ENCODE data around the gene LEAP2. TPM values are rescaled to one million over a fixed set of nuclear protein-coding genes. Genes with fewer than 3 reads are reported as not detected.

LEAP2 gene
- total RNA-seq, 1 donor from 2014 or later = 4.2 TPM

GRCh38 chr5:132838516-132839282, 34.8 kb upstream of the LEAP2 start:
- DNase-seq (ENCODE audit: extremely low spot score in 2 of 2) = no peak
- Histone ChIP-seq H3K27me3 (no peaks in the 10 kb centered on the region), H3K4me1 (peaks cover 27% of the 10 kb centered on the region), H3K36me3 (no peaks in the 10 kb centered on the region), H3K4me3 (no peak overlapping the region), H3K27ac (peak overlapping the region; percentile 88), H3K9me3 (no peaks in the 10 kb centered on the region)
- intact Hi-C loops (cut with DNase I) = no loop called here
- TF ChIP-seq POLR2AphosphoS5 (IDR thresholded peaks at IDR 0.05; ENCODE audit: insufficient read depth in 1 of 2, low read depth in 1 of 2) (no peak), CTCF (IDR thresholded peaks at IDR 0.05) (no peak), POLR2A (IDR thresholded peaks at IDR 0.05) (no peak)

- no peaks in the 10 kb centered on the region for H3K27me3 ChIP-seq
- H3K4me1 ChIP-seq = peaks cover 27% of the 10 kb centered on the region
- no peak for DNase-seq (ENCODE audit: extremely low spot score in 2 of 2)
- peak overlapping the region; percentile 88 for H3K27ac ChIP-seq
- intact Hi-C loops (cut with DNase I) = no loop called here
- TF ChIP-seq POLR2A (IDR thresholded peaks at IDR 0.05) = no peak
- TF ChIP-seq POLR2AphosphoS5 (IDR thresholded peaks at IDR 0.05; ENCODE audit: insufficient read depth in 1 of 2, low read depth in 1 of 2) = peak in 1 of 2 donors; percentile 86
- no peaks in the 10 kb centered on the region for H3K9me3 ChIP-seq
- no peak overlapping the region for H3K4me3 ChIP-seq
- H3K36me3 ChIP-seq = no peaks in the 10 kb centered on the region
Measured at GRCh38 chr5:132839426-132840301, 33.8 kb upstream of the LEAP2 start.

- intact Hi-C loops (cut with DNase I) = no loop called here
Measured at GRCh38 chr5:132840313-132840712, 33.2 kb upstream of the LEAP2 start.

GRCh38 chr5:132840896-132841295, 32.6 kb upstream of the LEAP2 start:
- TF ChIP-seq POLR2A (IDR thresholded peaks at IDR 0.05) = no peak
- no peak for TF ChIP-seq POLR2AphosphoS5 (IDR thresholded peaks at IDR 0.05; ENCODE audit: insufficient read depth in 1 of 2, low read depth in 1 of 2)
- no peak for TF ChIP-seq CTCF (IDR thresholded peaks at IDR 0.05)
- Histone ChIP-seq H3K36me3 (no peaks in the 10 kb centered on the region), H3K4me1 (peaks cover 27% of the 10 kb centered on the region), H3K4me3 (no peak overlapping the region), H3K27me3 (no peaks in the 10 kb centered on the region), H3K27ac (peak overlapping the region; percentile 88), H3K9me3 (no peaks in the 10 kb centered on the region)
- intact Hi-C loops (cut with DNase I) = no loop called here
- DNase-seq (ENCODE audit: extremely low spot score in 2 of 2) = no peak

More at GRCh38 chr5:132840313-132840712, 33.2 kb upstream of the LEAP2 start:
- Histone ChIP-seq H3K4me1 (peaks cover 27% of the 10 kb centered on the region), H3K4me3 (no peak overlapping the region), H3K27ac (peak overlapping the region; percentile 88), H3K9me3 (no peaks in the 10 kb centered on the region), H3K27me3 (no peaks in the 10 kb centered on the region), H3K36me3 (no peaks in the 10 kb centered on the region)
- no peak for DNase-seq (ENCODE audit: extremely low spot score in 2 of 2)
- TF ChIP-seq POLR2A (IDR thresholded peaks at IDR 0.05) = no peak
- TF ChIP-seq POLR2AphosphoS5 (IDR thresholded peaks at IDR 0.05; ENCODE audit: insufficient read depth in 1 of 2, low read depth in 1 of 2) = no peak
- TF ChIP-seq CTCF (IDR thresholded peaks at IDR 0.05) = no peak

GRCh38 chr5:132841305-132841704, 32.2 kb upstream of the LEAP2 start:
- no peak for DNase-seq (ENCODE audit: extremely low spot score in 2 of 2)

More at GRCh38 chr5:132841305-132841704, 32.2 kb upstream of the LEAP2 start:
- TF ChIP-seq POLR2AphosphoS5 (IDR thresholded peaks at IDR 0.05; ENCODE audit: insufficient read depth in 1 of 2, low read depth in 1 of 2) = no peak
- TF ChIP-seq CTCF (IDR thresholded peaks at IDR 0.05) = no peak
- no peak for TF ChIP-seq POLR2A (IDR thresholded peaks at IDR 0.05)
- intact Hi-C loops (cut with DNase I) = no loop called here
- Histone ChIP-seq H3K9me3 (no peaks in the 10 kb centered on the region), H3K27ac (peak overlapping the region; percentile 88), H3K4me1 (peaks cover 27% of the 10 kb centered on the region), H3K27me3 (no peaks in the 10 kb centered on the region), H3K36me3 (no peaks in the 10 kb centered on the region), H3K4me3 (no peak overlapping the region)

Measured in vagina (tissue), 2 donors.